Stimulated activated naive CD4-positive, alpha-beta T cell treated with Interleukin-2 at 50 U/mL for 16 hours (primary cell): ENCODE measurements around the gene NTNG1.

Experiments
- DNase-seq: peaks from one replicate; lab custom pipeline; 2025; lab: John Stamatoyannopoulos, UW

Gene NTNG1

DNA sequence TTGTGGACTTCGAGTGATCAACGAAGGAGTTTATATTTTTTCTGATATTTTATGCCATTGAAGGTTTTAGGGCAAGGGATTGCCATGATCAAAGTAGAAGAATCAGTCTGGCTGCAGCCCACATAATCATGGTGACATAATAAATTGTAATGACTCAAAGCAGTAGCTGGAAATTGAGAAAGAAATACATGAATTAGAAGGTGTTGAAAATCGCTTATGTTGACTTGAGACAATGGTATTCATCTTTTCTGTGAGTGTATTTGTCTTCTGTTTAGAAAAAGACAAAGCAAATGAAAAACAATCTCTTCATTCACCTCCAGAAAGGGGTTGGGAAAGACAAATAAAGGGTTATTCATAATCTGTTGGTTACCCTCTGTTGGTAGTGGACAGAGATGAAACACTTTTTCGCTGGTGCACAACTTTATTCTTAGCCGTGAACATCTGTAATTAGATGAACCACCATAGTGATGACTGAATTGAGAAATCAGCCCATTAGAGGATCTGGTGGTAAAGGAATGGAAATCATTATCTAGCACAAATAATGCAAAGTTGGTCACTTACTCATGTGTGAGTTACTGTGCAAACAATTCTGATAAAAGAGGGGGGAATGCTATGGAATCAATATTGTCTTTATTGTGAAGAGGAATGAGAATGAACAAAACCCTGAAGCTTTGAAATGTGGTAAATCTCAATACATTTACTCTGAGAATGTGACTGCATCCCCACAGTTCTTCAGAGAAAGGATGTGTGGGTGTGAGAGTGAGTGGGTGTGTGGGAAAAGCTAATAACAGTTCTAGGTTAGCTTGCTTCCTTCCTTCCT lies 121.8 kb downstream of the NTNG1 start:
- no peak for DNase-seq

DNA sequence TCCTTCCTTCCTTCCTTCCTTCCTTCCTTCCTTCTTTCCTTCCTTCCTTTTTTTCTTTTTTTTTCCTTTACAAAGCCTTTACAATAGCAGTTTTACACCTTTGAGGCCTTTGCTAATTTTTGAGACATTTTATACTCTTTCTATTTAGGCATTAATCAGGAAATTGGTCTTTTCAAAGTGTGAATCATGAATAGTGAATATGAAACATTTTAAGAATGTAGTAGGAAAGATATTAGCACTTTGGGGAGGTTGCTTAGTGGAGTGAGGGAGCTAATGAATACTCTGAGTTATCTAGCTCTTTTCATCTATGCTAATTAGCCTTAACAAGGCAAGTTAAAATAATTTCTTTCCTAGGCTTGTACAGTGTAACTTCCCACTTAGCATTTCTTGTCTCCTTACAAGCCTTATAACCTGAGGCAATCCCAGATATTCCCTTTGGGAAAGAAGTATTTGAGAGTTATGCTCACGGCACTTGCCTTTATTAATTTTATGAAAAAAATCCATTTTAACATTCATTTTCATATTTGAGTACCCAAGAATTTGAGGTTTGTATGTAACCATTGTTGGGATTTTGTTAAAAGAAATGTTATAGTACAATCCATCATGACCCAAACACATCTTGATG lies 122.6 kb downstream of the NTNG1 start:
- DNase-seq: no peak

DNA sequence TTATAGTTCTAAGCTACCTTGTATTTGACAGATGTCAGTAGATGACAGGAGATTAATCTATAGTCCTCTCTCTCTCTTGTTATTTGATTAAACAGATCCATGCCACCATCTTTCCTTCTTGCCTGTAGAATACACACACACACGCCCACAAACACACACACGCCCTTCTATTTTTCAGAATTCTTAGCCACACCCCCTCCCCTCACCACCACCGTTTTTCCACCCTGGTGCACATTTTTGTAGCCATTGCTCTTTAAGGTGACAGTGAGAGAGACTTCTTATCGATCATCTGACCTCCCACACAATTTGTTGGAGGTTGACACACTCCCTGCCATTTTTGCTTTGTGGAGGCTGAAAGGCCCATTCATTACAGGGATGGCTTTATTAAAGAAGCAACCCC lies 123.2 kb downstream of the NTNG1 start:
- DNase-seq: no peak

DNA sequence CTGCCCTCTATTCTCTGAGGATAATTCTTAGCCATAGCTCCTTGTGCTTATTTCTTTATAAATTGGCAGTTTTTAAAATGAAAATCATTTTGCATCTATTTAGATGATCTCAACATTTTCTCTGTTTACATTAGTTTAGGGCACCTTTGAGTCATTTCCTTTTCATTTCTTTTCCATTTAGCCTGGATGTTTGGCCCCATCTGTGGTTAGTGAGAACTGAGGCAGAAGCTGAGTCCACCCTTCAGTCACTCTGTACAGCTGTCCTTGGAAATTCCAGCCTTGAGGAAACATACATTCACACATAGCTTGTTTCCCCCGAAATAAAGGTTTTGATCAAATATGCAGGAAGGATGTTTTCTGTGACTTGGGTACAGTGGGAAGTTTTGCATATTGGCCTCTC lies 123.7 kb downstream of the NTNG1 start:
- no peak for DNase-seq

DNA sequence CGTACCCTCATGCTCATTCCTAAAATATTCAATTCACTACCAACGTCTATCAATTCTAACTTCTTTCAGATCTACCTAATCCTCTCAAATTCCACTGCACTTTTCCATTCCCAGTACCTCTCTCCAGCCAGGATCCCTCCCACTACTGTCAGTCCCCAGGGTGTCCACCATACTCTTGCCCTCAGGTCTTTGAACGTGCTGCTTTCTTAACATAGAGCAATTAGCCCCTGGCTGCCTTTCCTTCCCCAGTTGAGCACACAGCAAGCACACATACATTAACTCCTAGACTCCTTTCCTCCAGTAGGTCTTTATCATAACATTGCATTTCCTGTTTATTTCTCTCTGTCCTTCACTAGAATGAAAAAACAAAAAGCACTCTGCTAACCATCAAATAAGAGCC lies 126.7 kb downstream of the NTNG1 start:
- DNase-seq: no peak

DNA sequence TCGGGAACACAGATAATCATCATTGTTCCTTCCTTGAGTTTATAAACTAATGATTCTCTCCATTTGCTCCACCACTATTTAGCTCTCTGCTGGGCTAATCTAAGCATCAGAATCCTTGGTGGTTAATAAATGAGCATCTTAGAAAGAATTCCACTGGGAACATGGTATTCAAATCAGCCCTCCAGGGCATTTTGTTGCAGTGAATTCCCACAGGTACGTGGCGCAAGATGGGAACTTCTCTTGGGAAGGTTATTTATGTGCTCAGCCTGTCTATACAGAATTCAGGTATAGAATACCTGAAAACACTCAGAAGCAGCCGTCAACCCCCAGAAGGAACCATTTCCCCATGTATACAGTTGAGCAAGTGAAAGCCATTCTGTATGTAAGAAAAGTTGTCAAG lies 131.5 kb downstream of the NTNG1 start:
- no peak for DNase-seq

DNA sequence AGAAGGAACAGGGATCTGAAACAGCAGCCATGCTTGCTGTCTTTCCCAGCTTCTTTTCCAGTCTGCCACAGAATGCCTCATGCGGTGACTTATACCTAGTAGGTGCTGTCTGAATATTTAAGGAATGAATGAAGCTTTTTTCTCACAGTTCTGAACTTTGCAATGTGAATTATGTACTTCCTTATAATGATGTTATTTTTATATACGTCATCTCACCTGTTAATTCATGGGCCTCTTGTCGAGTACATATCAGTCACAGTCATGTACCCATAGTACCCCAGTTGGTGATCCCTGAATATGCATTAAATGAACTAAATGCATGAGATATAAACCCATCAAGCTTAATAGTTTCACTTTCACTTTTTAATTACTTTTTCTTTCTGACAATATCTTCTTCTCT lies 132.7 kb downstream of the NTNG1 start:
- DNase-seq: no peak

DNA sequence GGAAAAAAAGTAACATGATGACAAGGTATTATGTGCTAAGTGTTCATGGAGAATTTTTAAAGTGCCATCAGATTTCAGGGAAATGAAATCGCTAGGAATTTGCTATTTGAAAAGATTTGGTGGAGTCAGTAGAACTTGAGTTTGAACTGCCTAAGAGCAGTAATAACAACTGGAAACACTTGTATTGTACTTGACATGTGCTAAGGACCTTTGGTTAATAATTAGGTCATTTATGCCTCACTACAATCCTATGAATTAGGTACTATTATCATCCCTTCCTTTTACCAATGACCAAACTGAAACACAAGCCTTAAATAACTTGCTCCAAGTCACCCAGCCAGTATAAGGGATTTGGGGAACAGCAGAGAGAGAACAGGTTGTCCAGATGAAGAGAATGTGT lies 133.4 kb downstream of the NTNG1 start:
- DNase-seq: no peak

DNA sequence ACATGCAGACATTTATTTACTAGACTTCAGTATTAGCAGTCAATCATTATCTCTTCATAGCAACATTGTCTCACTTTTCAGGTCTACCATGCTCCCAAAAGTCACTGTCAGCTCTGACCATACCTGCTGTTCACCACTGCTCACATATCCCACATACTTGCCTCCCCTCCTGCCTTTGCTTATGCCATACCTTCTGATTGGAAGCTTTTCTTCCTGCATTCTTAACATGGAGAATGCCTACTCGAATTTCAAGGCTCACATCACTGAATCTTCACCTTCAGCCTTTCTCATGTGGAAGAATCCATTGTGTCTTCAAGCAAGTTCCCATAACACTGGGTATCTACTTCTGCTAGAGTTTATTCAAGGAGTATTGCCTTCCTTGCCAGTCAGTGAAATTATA lies 135.4 kb downstream of the NTNG1 start:
- DNase-seq: no peak

DNA sequence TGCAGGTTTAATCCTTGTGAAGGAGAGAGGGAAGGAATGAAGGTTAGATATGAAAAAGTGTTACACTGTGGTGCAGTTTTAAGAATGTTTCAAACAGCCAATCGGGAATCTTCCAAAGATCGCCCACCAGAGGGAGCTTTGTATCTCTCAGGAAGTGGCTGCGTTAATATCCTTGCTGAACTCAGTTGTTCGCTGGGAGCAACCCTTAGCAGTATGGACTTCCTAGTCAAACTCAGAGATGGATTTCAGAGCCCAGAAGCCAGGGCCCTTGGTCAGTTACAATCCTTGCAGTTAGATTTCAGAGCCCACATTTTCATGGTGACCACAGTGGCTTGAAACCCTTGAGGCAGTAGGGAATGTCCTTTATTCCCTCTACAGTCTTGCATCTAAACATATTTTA lies 136.2 kb downstream of the NTNG1 start:
- DNase-seq: no peak

DNA sequence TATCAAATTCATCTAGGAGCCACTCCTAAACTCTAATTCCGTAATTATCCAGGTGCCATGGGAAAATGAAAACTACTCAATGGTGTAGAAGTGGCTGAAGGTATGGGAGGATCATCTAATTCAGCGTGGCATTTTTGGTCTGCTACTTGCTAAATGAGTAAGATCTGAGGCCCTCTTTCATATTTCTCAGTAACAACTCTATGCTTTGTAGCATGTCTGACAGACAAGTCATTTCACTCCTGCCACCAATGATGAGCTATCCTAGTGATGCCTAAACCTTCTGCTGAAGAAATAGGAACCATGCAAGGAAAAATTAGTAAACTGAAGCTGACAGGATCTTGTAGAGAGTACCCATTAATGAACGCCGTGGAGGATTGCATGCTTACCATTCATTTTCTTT lies 145.3 kb downstream of the NTNG1 start:
- no peak for DNase-seq

DNA sequence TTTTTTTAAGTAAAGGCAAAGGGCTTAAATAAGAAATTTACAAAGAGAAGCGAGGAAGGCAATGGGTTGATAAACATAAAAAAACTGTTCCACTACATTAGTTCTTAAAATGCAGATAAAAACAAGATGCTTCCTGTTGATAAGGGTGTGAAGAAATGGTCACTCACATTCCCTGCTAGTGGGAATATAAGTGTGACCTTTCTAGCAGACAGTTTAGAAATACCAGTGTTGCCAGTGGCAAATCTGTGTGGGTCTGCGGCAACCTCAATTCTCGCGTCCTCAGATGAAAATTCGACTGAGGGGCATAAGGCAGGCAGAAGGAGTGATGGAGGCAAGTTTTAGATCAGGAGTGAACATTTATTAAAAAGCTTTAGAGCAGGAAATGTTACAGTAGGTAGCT lies 151.1 kb downstream of the NTNG1 start:
- no peak for DNase-seq

DNA sequence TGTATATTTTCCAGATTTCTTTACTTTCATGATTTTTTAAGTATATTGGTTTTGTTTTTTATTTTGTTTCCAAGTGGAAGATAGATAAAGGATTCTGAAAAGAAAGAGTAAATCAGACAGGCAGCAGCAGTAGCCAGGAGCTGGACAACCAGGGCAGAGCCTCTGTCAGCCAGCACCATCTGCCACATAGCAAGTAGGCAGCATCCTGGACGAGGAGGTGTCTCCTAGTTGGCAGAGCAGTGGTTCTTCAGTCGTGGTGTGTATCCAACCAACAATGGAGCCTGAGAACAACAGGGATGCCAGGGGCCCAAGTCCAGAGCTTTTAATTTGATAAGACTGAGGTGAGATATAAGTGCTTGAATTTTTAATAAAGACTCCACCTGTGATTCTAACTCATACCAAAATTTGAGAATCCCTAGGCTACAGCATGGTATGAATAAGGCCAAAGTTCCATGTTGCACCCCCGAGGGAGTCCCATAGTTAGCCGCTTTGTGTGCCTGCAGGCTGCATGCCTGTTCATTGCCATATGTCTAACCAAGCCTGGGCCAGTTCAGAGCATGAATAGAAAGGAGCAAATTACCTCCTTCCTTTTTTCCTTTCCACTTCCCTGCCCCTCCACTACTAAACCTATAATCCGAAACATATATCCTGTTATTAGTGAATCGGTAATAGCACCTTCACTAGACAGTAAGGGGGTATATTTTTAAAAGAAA lies 153.2 kb downstream of the NTNG1 start:
- DNase-seq: no peak

DNA sequence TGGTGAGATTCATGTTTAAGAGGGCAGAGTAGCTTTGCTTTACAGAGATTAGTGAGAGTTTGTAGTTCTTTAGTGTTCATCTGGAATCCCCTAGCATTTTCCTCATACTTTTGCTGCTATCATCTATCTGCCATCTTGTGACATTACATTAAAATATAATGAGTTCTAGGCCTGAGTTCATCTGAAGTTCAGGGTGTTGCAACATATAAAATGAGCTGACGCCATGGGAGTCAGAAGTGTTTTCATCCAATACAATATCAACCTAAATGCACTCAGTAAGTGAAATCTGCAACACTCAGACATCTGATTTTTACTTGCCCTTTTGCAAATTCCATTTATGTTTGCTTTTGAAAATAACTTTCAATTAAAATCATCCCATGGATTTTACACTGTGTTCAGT lies 153.8 kb downstream of the NTNG1 start:
- DNase-seq: no peak

DNA sequence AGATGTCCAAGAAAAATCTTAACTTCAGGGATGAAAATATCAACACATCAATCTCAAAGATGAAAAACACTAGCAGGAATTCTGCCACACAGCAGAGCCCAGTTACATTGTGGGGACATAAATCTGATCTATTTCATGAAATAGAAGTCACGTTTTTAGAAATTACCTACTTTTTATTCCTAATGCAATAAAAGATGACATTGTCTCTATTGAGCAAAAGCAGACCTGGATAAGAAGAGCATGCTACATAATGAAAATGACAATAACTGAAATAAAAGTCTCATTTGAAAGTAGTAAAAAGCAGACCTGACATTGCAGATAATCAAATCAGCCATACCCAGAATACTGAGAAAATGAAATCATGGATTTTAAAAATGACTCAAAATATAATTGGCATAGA lies 156.8 kb downstream of the NTNG1 start:
- DNase-seq: no peak

DNA sequence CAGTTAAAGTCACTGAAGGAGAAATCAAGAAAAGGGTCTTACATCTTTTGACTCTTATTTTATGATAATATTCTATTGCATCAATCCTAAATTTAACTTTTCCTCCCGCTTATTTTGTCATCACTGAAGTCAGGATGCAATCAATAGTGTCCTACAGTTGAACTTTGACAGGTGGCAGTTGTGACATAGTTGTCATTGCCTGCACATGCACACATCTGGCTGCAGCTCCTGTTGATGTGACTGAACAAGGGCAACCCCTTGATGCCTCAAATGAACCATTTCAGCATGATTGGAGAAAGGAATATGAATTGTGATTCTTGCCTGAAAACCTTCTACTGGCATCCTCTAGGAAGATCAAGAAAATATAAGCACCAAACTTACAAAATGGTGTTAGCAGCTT lies 157.7 kb downstream of the NTNG1 start:
- DNase-seq: no peak

DNA sequence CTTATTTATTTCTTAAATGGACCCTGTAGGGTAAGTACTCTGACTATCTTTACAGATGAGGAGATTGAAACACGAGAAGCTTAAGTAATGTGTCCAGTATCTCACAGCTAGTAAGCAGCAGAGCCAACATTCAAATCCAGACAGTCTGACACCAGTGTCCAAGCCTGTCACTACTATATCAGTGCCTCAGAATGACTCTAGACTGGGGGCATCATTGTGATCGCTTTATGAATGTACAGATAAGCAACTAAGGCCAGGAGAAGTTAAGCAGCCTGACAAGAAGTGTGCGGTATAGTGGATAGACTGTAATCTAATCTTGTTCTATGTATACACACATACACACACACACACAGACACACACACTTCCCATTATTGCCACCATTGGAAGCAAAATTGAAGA lies 158.7 kb downstream of the NTNG1 start:
- DNase-seq: no peak

DNA sequence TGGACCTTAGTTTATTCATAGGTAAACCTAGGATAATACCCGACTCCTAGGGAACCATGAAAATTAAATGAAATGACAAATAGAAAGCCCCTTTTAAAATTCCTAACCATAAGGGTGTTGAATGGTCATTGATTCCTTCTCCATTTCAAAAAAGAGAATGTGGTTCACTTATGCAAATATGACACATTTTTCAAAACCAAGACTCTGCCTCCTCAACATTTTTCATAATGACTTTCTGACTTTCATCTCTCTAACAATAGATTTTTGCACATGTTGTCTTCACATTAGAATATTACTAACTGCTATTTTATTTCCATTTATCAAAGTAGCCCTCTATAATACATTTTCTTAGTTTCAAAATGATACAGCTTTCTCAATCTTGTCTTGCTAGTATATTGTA lies 169.1 kb downstream of the NTNG1 start:
- no peak for DNase-seq

DNA sequence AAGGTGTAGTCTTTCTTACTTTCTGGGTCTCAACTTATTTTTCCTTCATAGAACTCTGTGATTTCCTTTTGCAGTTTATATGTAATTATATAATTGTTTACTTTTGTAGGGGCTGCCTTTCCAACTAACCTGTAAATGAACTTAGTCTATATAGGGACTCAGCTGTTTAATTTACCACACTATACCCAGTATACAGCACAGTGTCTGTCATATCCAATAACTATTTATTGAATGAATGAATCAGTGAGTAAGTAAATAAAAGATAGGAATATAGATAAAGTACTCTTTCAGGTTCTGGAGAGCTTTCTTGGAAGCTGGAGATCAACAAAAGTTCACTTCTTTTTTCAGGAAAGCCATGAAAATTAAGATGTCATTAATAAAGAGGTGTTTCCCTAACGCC lies 174.8 kb downstream of the NTNG1 start:
- no peak for DNase-seq

DNA sequence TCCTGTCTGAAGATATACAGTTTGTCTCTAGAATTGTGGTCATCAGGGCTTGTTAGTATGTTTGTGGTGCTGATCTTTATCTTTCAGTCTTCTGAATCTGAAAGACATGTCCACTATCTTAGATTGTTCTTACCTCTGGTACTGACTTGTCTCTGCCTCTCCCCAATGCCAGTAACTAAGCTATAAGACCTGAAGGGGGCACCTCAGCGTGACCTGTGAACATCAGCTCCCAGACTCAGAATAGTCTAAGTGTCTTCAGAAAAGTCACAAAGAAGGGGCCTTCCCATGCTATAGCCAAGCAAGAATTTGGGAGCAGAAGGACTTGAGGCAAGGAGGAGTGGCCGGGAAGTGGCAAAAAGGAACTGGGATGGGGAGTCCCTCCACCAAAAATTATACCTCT lies 178.1 kb downstream of the NTNG1 start:
- no peak for DNase-seq

DNA sequence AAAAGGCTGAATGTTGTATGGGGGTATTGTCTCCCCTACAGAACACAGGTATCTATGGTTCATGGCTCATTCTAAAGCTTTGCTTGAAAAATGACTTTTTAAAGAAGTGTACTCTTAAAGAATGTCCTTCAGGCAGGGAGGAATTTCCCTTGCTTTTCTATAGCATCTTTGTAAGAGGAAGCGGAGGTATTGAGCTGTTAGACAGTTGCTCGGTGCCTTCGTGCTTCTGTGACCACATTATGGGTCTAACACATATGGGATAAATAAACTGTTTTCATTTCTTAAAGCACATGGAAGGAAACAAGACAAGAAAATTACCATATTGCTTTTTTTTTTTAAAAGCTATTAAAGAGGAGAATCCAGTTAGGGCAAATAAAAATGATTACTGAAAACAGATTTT lies 182.9 kb downstream of the NTNG1 start:
- DNase-seq: no peak

DNA sequence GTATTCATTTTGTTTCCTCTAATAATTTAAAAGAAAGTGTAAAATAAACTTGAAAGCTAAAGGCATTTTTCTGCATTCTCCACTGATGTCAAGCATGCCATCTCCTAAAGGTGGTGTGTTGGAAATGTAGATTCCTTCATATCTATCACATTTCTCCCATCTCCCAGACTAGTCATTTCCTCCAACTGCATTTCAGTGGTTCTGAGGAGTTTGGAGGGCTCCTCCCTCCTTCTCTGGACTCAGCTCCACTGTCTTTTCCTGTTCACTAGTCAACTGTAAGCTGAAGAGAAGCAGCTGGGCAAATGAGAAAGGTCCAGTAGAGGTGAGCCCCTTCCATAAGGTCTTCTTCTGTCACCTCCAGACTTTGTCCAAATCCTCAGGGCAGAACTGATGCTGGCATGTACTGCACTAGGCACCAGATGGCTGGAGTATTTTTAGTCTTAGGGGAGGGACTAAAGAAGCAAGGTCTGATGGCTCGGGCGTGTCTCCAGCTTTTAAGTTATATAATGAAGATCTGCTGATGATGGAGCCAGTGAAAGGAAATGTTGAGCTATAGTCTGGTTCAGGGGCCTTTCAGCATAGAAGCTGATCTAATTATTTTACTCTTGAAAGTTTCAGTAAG lies 186.1 kb downstream of the NTNG1 start:
- DNase-seq: no peak

DNA sequence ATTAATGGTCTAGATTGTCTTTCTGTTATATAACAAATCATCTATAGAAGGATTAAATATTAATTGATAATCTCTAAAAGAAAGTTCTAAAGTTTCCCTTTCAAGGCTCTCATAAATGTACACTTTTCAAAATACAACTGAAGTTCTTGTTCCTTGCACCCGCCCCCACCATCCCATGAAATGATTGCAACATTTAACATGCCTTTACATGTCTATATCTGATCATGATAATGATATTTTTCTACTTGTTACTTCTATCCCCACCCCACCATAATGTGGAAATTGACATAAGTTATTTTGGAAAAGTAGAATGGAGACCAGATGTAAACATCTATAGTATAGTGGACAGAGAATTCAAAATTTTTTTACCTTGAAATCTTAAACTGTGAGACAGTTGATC lies 186.6 kb downstream of the NTNG1 start:
- no peak for DNase-seq
